Measurements from ENCODE around the gene MTMR12. TPM values are rescaled to one million over a fixed set of nuclear protein-coding genes. Genes with fewer than 3 reads are reported as not detected.

The MTMR12 gene
- total and polyA plus RNA-seq, 11 donors: 3.4 to 28.7 (median 19.4) TPM

DNA sequence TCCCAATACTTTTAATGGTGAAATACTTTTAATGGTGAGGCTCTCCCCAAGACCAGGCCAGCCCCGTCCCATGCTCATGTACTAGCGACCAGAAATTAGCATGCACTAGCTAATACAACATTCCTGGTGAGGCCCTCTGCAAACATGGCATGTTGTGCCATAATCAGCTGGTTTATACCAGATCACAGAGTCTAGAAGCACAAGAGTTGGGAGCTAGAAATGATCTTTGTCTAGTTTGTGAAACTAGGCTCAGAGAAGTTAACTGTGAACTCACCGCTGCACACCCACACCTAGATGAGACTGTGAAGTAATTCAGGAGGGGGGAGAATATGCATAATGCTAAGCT, 37.4 kb downstream of the MTMR12 start:
- H3K4me1 ChIP-seq: peaks cover 5 to 52% (median 39%) of the 10 kb centered on the region in 12 donors
- WGBS, 4 donors: 60 to 73% (median 65%) methylated on average over 3 of the region's 3 CpGs
- DNase-seq (no peak), ATAC-seq (no peak)
- no peaks in the 10 kb centered on the region for H3K9me3 ChIP-seq
- intact Hi-C loops (cut with DNase I): loop anchor here in 3 of 10 donors (5.0 kb wide), 1 partner anchor 37 kb away; the partner anchor contains the start of gene MTMR12 (in 3 of the 3)
- peak overlapping the region in 11 of 12 donors; percentile 20 to 76 (median 53) for H3K27ac ChIP-seq
- H3K27me3 ChIP-seq: no peaks in the 10 kb centered on the region
- TF ChIP-seq, protein P1, sequence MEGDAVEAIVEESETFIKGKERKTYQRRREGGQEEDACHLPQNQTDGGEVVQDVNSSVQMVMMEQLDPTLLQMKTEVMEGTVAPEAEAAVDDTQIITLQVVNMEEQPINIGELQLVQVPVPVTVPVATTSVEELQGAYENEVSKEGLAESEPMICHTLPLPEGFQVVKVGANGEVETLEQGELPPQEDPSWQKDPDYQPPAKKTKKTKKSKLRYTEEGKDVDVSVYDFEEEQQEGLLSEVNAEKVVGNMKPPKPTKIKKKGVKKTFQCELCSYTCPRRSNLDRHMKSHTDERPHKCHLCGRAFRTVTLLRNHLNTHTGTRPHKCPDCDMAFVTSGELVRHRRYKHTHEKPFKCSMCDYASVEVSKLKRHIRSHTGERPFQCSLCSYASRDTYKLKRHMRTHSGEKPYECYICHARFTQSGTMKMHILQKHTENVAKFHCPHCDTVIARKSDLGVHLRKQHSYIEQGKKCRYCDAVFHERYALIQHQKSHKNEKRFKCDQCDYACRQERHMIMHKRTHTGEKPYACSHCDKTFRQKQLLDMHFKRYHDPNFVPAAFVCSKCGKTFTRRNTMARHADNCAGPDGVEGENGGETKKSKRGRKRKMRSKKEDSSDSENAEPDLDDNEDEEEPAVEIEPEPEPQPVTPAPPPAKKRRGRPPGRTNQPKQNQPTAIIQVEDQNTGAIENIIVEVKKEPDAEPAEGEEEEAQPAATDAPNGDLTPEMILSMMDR (IDR thresholded peaks at IDR 0.05): no peak
- no peak for TF ChIP-seq POLR2A (IDR thresholded peaks at IDR 0.05)
- peaks cover 0 to 43% (median 37%) of the 10 kb centered on the region in 9 donors for H3K36me3 ChIP-seq
- no peak overlapping the region for H3K4me3 ChIP-seq

DNA sequence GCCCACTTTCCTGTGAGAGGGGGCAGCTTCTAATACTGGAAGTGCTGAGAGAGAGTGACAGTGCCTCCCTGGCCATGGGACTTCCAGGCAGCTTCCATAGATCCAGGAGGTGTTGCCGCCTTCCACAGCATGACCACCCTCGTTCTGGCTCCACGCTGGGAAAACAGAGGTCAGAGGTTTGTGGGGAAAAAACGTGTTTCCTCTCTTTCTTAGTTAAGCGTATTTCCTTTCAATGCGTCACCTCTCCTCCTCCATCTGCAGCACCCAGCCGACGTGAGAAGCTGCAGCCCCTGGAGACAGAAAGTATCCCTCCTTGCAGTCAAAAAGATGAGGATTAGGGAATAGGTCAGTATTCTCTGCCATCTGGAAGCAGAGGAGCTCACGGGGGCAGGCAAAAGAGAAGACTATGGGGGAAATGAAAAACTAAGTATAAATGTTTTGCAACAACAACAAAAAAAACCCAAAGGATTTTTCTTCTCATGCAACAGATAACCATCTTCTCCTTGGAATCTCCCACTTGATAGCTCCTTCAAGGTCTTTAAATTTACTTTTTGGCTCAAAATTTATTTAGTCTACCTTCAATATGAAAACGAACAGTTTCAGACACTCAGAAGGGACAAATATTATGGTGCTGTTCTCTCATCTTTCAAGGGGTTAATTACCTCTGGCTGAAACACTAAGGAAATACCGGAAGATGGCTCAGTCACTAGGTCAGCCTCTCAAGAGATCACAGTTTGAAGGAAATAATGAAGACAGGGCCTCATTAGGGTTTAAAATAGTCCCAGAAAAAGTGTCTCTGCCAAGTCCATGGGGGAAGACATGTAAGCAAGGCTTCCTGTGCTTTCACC, 38.0 kb downstream of the MTMR12 start:
- Histone ChIP-seq H3K9me3 (no peaks in the 10 kb centered on the region), H3K27me3 (no peaks in the 10 kb centered on the region), H3K27ac (peak overlapping the region in 11 of 12 donors; percentile 20 to 76 (median 53)), H3K36me3 (peaks cover 0 to 49% (median 43%) of the 10 kb centered on the region in 9 donors), H3K4me3 (no peak overlapping the region), H3K4me1 (peaks cover 5 to 50% (median 36%) of the 10 kb centered on the region in 12 donors)
- peak in 2 of 5 donors; percentile 43 to 52 for DNase-seq
- ATAC-seq: peak in 2 of 4 donors; percentile 47 to 81
- TF ChIP-seq POLR2A (IDR thresholded peaks at IDR 0.05): no peak
- TF ChIP-seq, protein P1 (IDR thresholded peaks at IDR 0.05): no peak
- intact Hi-C loops (cut with DNase I): loop anchor here in 5 of 10 donors (5.0 kb wide), 2 partner anchors 38 to 43 kb away; partner anchors contain the start of gene MTMR12 (in 4 of the 5)
- WGBS, 4 donors: 38 to 60% (median 49%) methylated on average over 11 of the region's 11 CpGs

DNA sequence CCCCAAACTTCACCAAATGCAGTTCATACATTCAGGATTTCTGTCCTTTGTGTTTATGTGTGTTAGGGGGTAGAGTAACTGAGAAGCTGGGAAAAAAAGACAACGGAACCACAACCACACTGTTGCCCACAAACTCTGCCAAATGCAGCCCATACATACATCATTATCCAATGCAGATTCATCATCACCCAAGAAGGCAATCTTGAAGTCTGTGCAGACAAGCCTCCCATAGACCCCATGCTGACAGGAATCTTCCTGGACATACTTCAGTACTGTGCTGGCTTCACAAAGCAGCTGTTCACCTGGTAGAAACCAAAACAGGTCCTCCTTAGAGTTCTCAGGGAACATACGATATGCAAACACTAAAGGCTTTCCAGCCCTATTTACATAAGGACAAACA, 38.9 kb downstream of the MTMR12 start:
- Histone ChIP-seq H3K9me3 (no peaks in the 10 kb centered on the region), H3K27me3 (no peaks in the 10 kb centered on the region), H3K4me1 (peaks cover 5 to 50% (median 36%) of the 10 kb centered on the region in 12 donors), H3K36me3 (peaks cover 0 to 59% (median 52%) of the 10 kb centered on the region in 9 donors), H3K27ac (peak overlapping the region in 8 of 12 donors; percentile 5 to 76 (median 54)), H3K4me3 (no peak overlapping the region)
- TF ChIP-seq POLR2A (IDR thresholded peaks at IDR 0.05): no peak
- TF ChIP-seq, protein P1 (IDR thresholded peaks at IDR 0.05): no peak
- DNase-seq (no peak), ATAC-seq (no peak)
- WGBS, 4 donors: 82 to 95% (median 94%) methylated on average over 2 of the region's 2 CpGs
- intact Hi-C loops (cut with DNase I): loop anchor here in 2 of 10 donors (5.0 kb wide), 2 partner anchors 38 to 43 kb away; partner anchors contain the start of gene MTMR12 (in 1 of the 2)

DNA sequence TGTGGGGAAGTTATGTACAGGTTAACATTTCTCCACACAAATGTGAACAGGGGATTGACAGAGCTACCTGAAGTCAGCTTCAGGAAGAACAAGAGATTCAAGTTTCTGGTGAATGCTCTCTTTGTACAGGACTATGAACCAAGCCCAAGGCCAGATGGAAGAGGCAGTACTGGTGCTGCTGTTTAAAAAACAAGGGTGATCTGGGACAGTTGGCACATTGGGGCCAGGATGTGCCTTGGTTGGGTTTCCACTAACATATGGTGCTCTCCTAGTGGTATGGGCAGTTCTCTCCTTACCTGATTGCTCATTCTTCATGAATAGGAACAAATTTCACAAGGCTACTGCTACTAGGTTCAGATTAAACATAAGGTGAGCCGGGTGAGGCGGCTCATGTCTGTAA, 40.0 kb downstream of the MTMR12 start:
- peaks cover 0 to 70% (median 63%) of the 10 kb centered on the region in 9 donors for H3K36me3 ChIP-seq
- 90 to 100% (median 99%) methylated on average over 2 of the region's 2 CpGs for WGBS, 4 donors
- no peaks in the 10 kb centered on the region for H3K9me3 ChIP-seq
- no peak overlapping the region for H3K4me3 ChIP-seq
- DNase-seq: no peak
- H3K27me3 ChIP-seq: no peaks in the 10 kb centered on the region
- H3K27ac ChIP-seq: no peak overlapping the region
- ATAC-seq: no peak
- TF ChIP-seq POLR2A (IDR thresholded peaks at IDR 0.05): no peak
- TF ChIP-seq, protein P1 (IDR thresholded peaks at IDR 0.05): no peak
- peaks cover 4 to 40% (median 28%) of the 10 kb centered on the region in 12 donors for H3K4me1 ChIP-seq
- intact Hi-C loops (cut with DNase I): loop anchor here in 2 of 10 donors (5.0 kb wide), 2 partner anchors 40 to 45 kb away; partner anchors contain the start of gene MTMR12 (in 1 of the 2)
